ENCODE results near the gene SIRPB2. TPM values are rescaled to one million over a fixed set of nuclear protein-coding genes. Genes with fewer than 3 reads are reported as not detected.

The SIRPB2 gene
- total RNA-seq, 2 experiments from 2014 or later, result not detected

DNA sequence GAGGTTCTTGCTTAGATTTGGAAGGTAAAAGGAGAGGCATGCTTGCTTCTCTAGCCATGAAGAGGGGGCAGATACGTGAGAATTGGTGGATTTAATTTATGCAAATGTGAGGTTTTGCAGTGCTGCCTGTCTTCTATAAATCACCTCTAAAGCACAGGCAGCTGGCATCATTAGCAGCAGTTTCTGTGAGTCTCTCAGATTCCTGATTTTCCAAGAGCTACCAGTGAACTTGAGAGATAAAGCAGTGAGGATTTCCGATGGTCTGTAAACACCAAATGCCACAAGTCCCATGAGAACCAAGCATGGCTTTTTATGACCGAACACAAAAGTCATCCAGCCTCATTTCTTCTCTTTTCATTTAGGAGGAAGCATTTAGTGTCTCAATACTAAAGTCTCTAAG, 3.2 kb upstream of the SIRPB2 start:
- Histone ChIP-seq H3K36me3 (ENCODE audit: insufficient read depth, low read length) (no peaks in the 10 kb centered on the region), H3K9me2 (ENCODE audit: insufficient read depth, low read length) (no peaks in the 10 kb centered on the region), H3K4me3 (ENCODE audit: low read depth, low read length, poor library complexity, severe bottlenecking) (no peak overlapping the region), H3K27ac (ENCODE audit: low read depth, low read length, poor library complexity, severe bottlenecking) (no peak overlapping the region), H3K9me3 (ENCODE audit: low read length) (no peaks in the 10 kb centered on the region), H3K4me1 (ENCODE audit: insufficient read depth, low read length, poor library complexity, severe bottlenecking) (no peaks in the 10 kb centered on the region), H2AFZ (ENCODE audit: low read length) (no peak overlapping the region), H3K79me2 (ENCODE audit: insufficient read depth, low read depth, low read length) (no peaks in the 10 kb centered on the region), H4K20me1 (ENCODE audit: insufficient read depth, low read length) (no peaks in the 10 kb centered on the region), H3K4me2 (ENCODE audit: low read length) (no peak overlapping the region)
- DNase-seq (ENCODE audit: low spot score), result no peak
- ChIA-PET POLR2A (no interaction called here), CTCF (ENCODE audit: unreplicated experiment) (no interaction called here)
- intact Hi-C loops (cut with micrococcal nuclease; ENCODE audit: unreplicated experiment), result no loop called here
- BruUV-seq (replicated peaks), result no TSS peak
- TF ChIP-seq, protein P1, sequence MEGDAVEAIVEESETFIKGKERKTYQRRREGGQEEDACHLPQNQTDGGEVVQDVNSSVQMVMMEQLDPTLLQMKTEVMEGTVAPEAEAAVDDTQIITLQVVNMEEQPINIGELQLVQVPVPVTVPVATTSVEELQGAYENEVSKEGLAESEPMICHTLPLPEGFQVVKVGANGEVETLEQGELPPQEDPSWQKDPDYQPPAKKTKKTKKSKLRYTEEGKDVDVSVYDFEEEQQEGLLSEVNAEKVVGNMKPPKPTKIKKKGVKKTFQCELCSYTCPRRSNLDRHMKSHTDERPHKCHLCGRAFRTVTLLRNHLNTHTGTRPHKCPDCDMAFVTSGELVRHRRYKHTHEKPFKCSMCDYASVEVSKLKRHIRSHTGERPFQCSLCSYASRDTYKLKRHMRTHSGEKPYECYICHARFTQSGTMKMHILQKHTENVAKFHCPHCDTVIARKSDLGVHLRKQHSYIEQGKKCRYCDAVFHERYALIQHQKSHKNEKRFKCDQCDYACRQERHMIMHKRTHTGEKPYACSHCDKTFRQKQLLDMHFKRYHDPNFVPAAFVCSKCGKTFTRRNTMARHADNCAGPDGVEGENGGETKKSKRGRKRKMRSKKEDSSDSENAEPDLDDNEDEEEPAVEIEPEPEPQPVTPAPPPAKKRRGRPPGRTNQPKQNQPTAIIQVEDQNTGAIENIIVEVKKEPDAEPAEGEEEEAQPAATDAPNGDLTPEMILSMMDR (conservative IDR thresholded peaks at IDR 0.05; ENCODE audit: low read length), result no peak
- no peak for TF ChIP-seq EZH2phosphoT487 (IDR thresholded peaks at IDR 0.05; ENCODE audit: borderline replicate concordance, low read depth, low read length)

DNA sequence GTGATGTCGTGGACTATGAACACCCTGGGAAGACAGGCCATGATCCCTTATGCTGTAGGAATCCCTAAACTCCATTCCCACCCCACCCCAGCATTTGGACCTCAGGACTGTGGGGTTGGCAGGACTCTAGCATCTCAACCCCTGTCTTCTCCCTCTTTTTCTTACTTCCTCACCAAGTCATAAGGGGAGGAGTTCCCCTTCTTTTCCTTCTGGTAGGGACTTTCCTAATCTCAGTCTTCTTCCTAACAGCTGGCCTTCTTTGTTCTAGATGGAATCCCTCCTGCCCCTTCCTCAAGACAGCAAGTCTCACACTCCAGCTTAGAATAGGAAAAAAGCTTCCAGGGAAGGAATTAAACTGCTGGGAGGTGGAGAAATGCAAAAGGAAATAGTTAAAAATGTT, 2.3 kb upstream of the SIRPB2 start:
- Histone ChIP-seq H3K9me3 (ENCODE audit: low read length) (no peaks in the 10 kb centered on the region), H3K27ac (ENCODE audit: low read depth, low read length, poor library complexity, severe bottlenecking) (no peak overlapping the region), H2AFZ (ENCODE audit: low read length) (no peak overlapping the region), H3K36me3 (ENCODE audit: insufficient read depth, low read length) (no peaks in the 10 kb centered on the region), H3K4me1 (ENCODE audit: insufficient read depth, low read length, poor library complexity, severe bottlenecking) (no peaks in the 10 kb centered on the region), H3K79me2 (ENCODE audit: insufficient read depth, low read depth, low read length) (no peaks in the 10 kb centered on the region), H3K9me2 (ENCODE audit: insufficient read depth, low read length) (no peaks in the 10 kb centered on the region), H4K20me1 (ENCODE audit: insufficient read depth, low read length) (no peaks in the 10 kb centered on the region), H3K4me2 (ENCODE audit: low read length) (no peak overlapping the region), H3K4me3 (ENCODE audit: low read depth, low read length, poor library complexity, severe bottlenecking) (no peak overlapping the region)
- ChIA-PET POLR2A (interaction anchor here (0.6 kb wide), 1 partner anchor 11 kb away, joined by 3 read pairs; no protein-coding TSS in a partner anchor), CTCF (ENCODE audit: unreplicated experiment) (no interaction called here)
- intact Hi-C loops (cut with micrococcal nuclease; ENCODE audit: unreplicated experiment), result no loop called here
- TF ChIP-seq, protein P1 (conservative IDR thresholded peaks at IDR 0.05; ENCODE audit: low read length), result no peak
- TF ChIP-seq EZH2phosphoT487 (IDR thresholded peaks at IDR 0.05; ENCODE audit: borderline replicate concordance, low read depth, low read length), result no peak
- DNase-seq (ENCODE audit: low spot score), result no peak
- no TSS peak for BruUV-seq (replicated peaks)

DNA sequence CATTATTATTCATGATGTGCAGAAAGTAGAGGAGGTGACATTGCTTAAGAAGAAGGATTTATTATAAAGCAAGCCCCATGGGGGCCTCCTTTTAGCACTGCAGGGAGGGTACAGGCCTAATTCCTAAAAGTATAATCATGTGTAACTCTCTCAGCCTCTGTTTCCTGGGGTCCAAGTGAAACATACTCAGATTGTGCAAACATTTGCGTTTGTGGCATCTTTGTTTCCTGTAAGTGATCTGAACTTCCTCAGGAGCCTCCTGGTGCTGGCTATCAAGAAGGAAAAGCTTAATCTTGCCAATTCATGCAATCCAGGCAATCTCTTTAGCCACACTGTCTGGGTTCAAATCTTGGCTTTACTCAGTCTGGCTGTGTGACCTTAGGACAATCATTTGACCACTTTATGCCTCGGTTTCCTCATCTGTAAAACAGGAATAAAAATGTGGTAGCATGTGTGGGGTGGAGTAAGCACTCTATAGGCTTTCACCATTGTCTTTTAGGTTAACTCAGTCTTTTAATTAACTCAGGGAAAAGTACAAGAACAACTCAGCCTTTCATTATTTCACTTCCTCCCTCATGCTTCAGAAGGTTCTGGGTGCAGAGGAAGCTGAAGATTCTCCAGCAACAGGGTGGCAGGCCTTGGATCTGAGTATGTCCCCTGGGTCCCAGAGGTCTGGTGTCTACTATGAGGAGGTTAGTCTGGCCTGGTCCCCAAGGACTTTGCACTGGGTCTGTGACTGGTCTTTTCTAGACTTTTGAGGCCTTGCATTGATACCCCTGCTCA, 831 bp upstream of the SIRPB2 start:
- POLR2A ChIA-PET, result no interaction called here
- H3K36me3 ChIP-seq (ENCODE audit: insufficient read depth, low read length), result no peaks in the 10 kb centered on the region
- H3K4me2 ChIP-seq (ENCODE audit: low read length), result no peak overlapping the region
- H4K20me1 ChIP-seq (ENCODE audit: insufficient read depth, low read length), result no peaks in the 10 kb centered on the region
- H3K4me1 ChIP-seq (ENCODE audit: insufficient read depth, low read length, poor library complexity, severe bottlenecking), result no peaks in the 10 kb centered on the region
- no peak for DNase-seq (ENCODE audit: low spot score)
- no peak overlapping the region for H3K27ac ChIP-seq (ENCODE audit: low read depth, low read length, poor library complexity, severe bottlenecking)
- no peaks in the 10 kb centered on the region for H3K79me2 ChIP-seq (ENCODE audit: insufficient read depth, low read depth, low read length)
- intact Hi-C loops (cut with micrococcal nuclease; ENCODE audit: unreplicated experiment), result no loop called here
- H3K9me2 ChIP-seq (ENCODE audit: insufficient read depth, low read length), result no peaks in the 10 kb centered on the region
- CTCF ChIA-PET (ENCODE audit: unreplicated experiment), result no interaction called here
- no peak overlapping the region for H2AFZ ChIP-seq (ENCODE audit: low read length)
- BruUV-seq (replicated peaks), result no TSS peak
- H3K4me3 ChIP-seq (ENCODE audit: low read depth, low read length, poor library complexity, severe bottlenecking), result no peak overlapping the region
- TF ChIP-seq EZH2phosphoT487 (IDR thresholded peaks at IDR 0.05; ENCODE audit: borderline replicate concordance, low read depth, low read length), result no peak
- TF ChIP-seq, protein P1 (conservative IDR thresholded peaks at IDR 0.05; ENCODE audit: low read length), result no peak
- H3K9me3 ChIP-seq (ENCODE audit: low read length), result no peaks in the 10 kb centered on the region

All from OCI-LY7 (cell line).